Mesendoderm (in vitro differentiated cells): Measurements from ENCODE around the gene VPS39.

ENCODE experiments used
- DNase-seq: peaks from one replicate; pipeline ENCODE4 v3.0.0; 2013
- H2AK5ac ChIP-seq: 2 replicates; pipeline ENCODE4 v1.6.1; 2013; ENCODE audit warnings: low read length, inconsistent platforms
- H2BK120ac ChIP-seq: 2 replicates; pipeline ENCODE4 v1.6.1; 2013; ENCODE audit warnings: low read depth, mild to moderate bottlenecking, low read length, moderate library complexity, mixed read lengths
- H2BK15ac ChIP-seq: replicated peaks from 2 replicates; pipeline ENCODE4 v1.6.1; 2013; ENCODE audit warnings: low read depth, mild to moderate bottlenecking, moderate library complexity
- H2BK5ac ChIP-seq: 2 replicates; pipeline ENCODE4 v1.6.1; 2013; ENCODE audit warnings: low read length, inconsistent platforms
- H3K18ac ChIP-seq: 2 replicates; pipeline ENCODE4 v1.6.1; 2013; ENCODE audit warnings: mild to moderate bottlenecking, low read length, mixed read lengths
- H3K23ac ChIP-seq: one replicate; pipeline ENCODE4 v1.6.1; 2013; ENCODE audit warnings: low read length
- H3K27ac ChIP-seq: 2 replicates; pipeline ENCODE4 v1.5.1; 2013; ENCODE audit warnings: low read depth, mild to moderate bottlenecking, inconsistent platforms, low read length, moderate library complexity
- H3K27me3 ChIP-seq: 2 replicates; pipeline ENCODE4 v1.6.1; 2013; ENCODE audit warnings: low read length, control low read depth, mild to moderate bottlenecking, inconsistent platforms; ENCODE audit not compliant: insufficient read depth, poor library complexity
- H3K36me3 ChIP-seq: 2 replicates; pipeline ENCODE4 v1.6.1; 2013; ENCODE audit warnings: low read length, inconsistent platforms; ENCODE audit not compliant: control insufficient read depth, insufficient read depth
- H3K4ac ChIP-seq: one replicate; pipeline ENCODE4 v1.6.1; 2013; ENCODE audit warnings: low read depth, mild to moderate bottlenecking, low read length, moderate library complexity
- H3K4me1 ChIP-seq: 2 replicates; pipeline ENCODE4 v1.6.1; 2013; ENCODE audit warnings: low read depth, low read length, inconsistent platforms; ENCODE audit not compliant: control insufficient read depth
- H3K4me2 ChIP-seq: 2 replicates; pipeline ENCODE4 v1.6.1; 2013; ENCODE audit warnings: low read length
- H3K4me3 ChIP-seq: 2 replicates; pipeline ENCODE4 v1.5.1; 2013; ENCODE audit warnings: mild to moderate bottlenecking, low read length
- H3K56ac ChIP-seq: one replicate; pipeline ENCODE4 v1.6.1; 2013; ENCODE audit warnings: low read length
- H3K79me1 ChIP-seq: 2 replicates; pipeline ENCODE4 v1.6.1; 2013; ENCODE audit warnings: low read length, inconsistent platforms
- H3K79me2 ChIP-seq: 2 replicates; pipeline ENCODE4 v1.6.1; 2013; ENCODE audit warnings: mild to moderate bottlenecking, low read length; ENCODE audit not compliant: control insufficient read depth, insufficient read depth
- H3K9ac ChIP-seq: 2 replicates; pipeline ENCODE4 v1.6.1; 2013; ENCODE audit warnings: low read length, inconsistent platforms
- H4K5ac ChIP-seq: one replicate; pipeline ENCODE4 v1.6.1; 2013; ENCODE audit warnings: low read length
- H4K8ac ChIP-seq: one replicate; pipeline ENCODE4 v1.6.1; 2013; ENCODE audit warnings: low read depth, mild to moderate bottlenecking, control low read depth, low read length, moderate library complexity
- WGBS: extraction: QIAGEN DNeasy Blood & Tissue Kit; methylation state at CpG from one replicate; pipeline ENCODE4 v1.1.7; 2013; ENCODE audit warnings: low lambda C conversion rate, missing lambda C conversion rate; ENCODE audit not compliant: insufficient coverage; ENCODE audit errors: extremely low coverage; 5-methylcytosine and 5-hydroxymethylcytosine counted together

Gene VPS39

GRCh38 chr15:42151141-42151561, 57.0 kb downstream of the VPS39 start:
- Histone ChIP-seq H3K4me3 (no peak overlapping the region), H2BK15ac (no peak overlapping the region), H3K4ac (no peak overlapping the region), H4K8ac (no peak overlapping the region), H3K79me1 (no peaks in the 10 kb centered on the region), H3K27ac (no peak overlapping the region), H2AK5ac (no peak overlapping the region), H3K23ac (no peak overlapping the region), H3K4me1 (no peaks in the 10 kb centered on the region), H2BK5ac (no peak overlapping the region), H3K79me2 (no peaks in the 10 kb centered on the region), H4K5ac (no peak overlapping the region), H3K56ac (no peak overlapping the region), H3K4me2 (no peak overlapping the region), H3K27me3 (no peaks in the 10 kb centered on the region), H3K18ac (no peak overlapping the region), H2BK120ac (no peak overlapping the region), H3K9ac (no peak overlapping the region), H3K36me3 (no peaks in the 10 kb centered on the region)
- WGBS, result no CpG with 5 or more reads among the region's 10 CpGs
- no peak for DNase-seq

- Histone ChIP-seq H2AK5ac (no peak overlapping the region), H4K8ac (no peak overlapping the region), H3K36me3 (no peaks in the 10 kb centered on the region), H4K5ac (no peak overlapping the region), H3K27me3 (no peaks in the 10 kb centered on the region), H3K4ac (no peak overlapping the region), H3K4me3 (no peak overlapping the region), H3K9ac (no peak overlapping the region), H2BK5ac (no peak overlapping the region), H3K56ac (no peak overlapping the region), H3K4me1 (no peaks in the 10 kb centered on the region), H3K79me1 (no peaks in the 10 kb centered on the region), H2BK120ac (no peak overlapping the region), H3K18ac (no peak overlapping the region), H2BK15ac (no peak overlapping the region), H3K23ac (no peak overlapping the region), H3K27ac (no peak overlapping the region), H3K79me2 (no peaks in the 10 kb centered on the region), H3K4me2 (no peak overlapping the region)
- no peak for DNase-seq
- no CpG with 5 or more reads among the region's 17 CpGs for WGBS
Measured at GRCh38 chr15:42150219-42150970, 57.7 kb downstream of the VPS39 start.

- no peaks in the 10 kb centered on the region for H3K4me1 ChIP-seq
- no peak overlapping the region for H2BK120ac ChIP-seq
- no peaks in the 10 kb centered on the region for H3K79me2 ChIP-seq
- H3K4me2 ChIP-seq, result no peak overlapping the region
- H3K79me1 ChIP-seq, result no peaks in the 10 kb centered on the region
- H3K27ac ChIP-seq, result no peak overlapping the region
- H3K23ac ChIP-seq, result no peak overlapping the region
- H2BK15ac ChIP-seq, result no peak overlapping the region
- no peak overlapping the region for H3K56ac ChIP-seq
- no peaks in the 10 kb centered on the region for H3K27me3 ChIP-seq
- no peak overlapping the region for H3K18ac ChIP-seq
- no CpG with 5 or more reads among the region's 14 CpGs for WGBS
- H3K9ac ChIP-seq, result no peak overlapping the region
- no peak overlapping the region for H2AK5ac ChIP-seq
- no peak overlapping the region for H3K4ac ChIP-seq
- peak; percentile 18 for DNase-seq
- H4K8ac ChIP-seq, result no peak overlapping the region
- H4K5ac ChIP-seq, result no peak overlapping the region
- no peak overlapping the region for H2BK5ac ChIP-seq
- no peak overlapping the region for H3K4me3 ChIP-seq
- H3K36me3 ChIP-seq, result no peaks in the 10 kb centered on the region
Measured at GRCh38 chr15:42149493-42150218, 58.4 kb downstream of the VPS39 start.

GRCh38 chr15:42148808-42149492, 59.2 kb downstream of the VPS39 start:
- Histone ChIP-seq H2BK120ac (no peak overlapping the region), H3K4me2 (no peak overlapping the region), H2BK15ac (no peak overlapping the region), H3K27me3 (no peaks in the 10 kb centered on the region), H2BK5ac (no peak overlapping the region), H2AK5ac (no peak overlapping the region), H3K27ac (no peak overlapping the region), H3K23ac (no peak overlapping the region), H3K4ac (no peak overlapping the region), H3K4me1 (no peaks in the 10 kb centered on the region), H4K5ac (no peak overlapping the region), H3K79me2 (no peaks in the 10 kb centered on the region), H4K8ac (no peak overlapping the region), H3K56ac (no peak overlapping the region), H3K4me3 (no peak overlapping the region), H3K18ac (no peak overlapping the region), H3K36me3 (no peaks in the 10 kb centered on the region), H3K9ac (no peak overlapping the region), H3K79me1 (no peaks in the 10 kb centered on the region)
- no CpG with 5 or more reads among the region's 12 CpGs for WGBS
- DNase-seq, result no peak

GRCh38 chr15:42147431-42147735, 60.7 kb downstream of the VPS39 start:
- Histone ChIP-seq H3K27ac (no peak overlapping the region), H3K36me3 (no peaks in the 10 kb centered on the region), H3K18ac (no peak overlapping the region), H2BK120ac (no peak overlapping the region), H3K4ac (no peak overlapping the region), H3K79me2 (no peaks in the 10 kb centered on the region), H2AK5ac (no peak overlapping the region), H3K9ac (no peak overlapping the region), H3K79me1 (no peaks in the 10 kb centered on the region), H3K23ac (no peak overlapping the region), H3K4me3 (no peak overlapping the region), H2BK15ac (no peak overlapping the region), H3K4me2 (no peak overlapping the region), H3K27me3 (no peaks in the 10 kb centered on the region), H4K5ac (no peak overlapping the region), H3K56ac (no peak overlapping the region), H3K4me1 (no peaks in the 10 kb centered on the region), H2BK5ac (no peak overlapping the region), H4K8ac (no peak overlapping the region)
- no peak for DNase-seq
- no CpG with 5 or more reads among the region's 4 CpGs for WGBS
